OCI-LY7 (cell line): Measurements from ENCODE around the gene SEMA6D. TPM values are rescaled to one million over a fixed set of nuclear protein-coding genes. Genes with fewer than 3 reads are reported as not detected.

Experiments used
- BruUV-seq: library from RNA; stranded (reverse); fragments of 400-500 nt; replicated peaks from 2 replicates; lab custom pipeline; 2021; lab: Mats Ljungman, UMichigan
- CTCF ChIA-PET: fragments of 300-600 bp; sonication (Branson Sonifier 250); formaldehyde crosslinking; loops from one replicate; lab custom pipeline; 2022; ENCODE audit warnings: antibody characterized with exemption; ENCODE audit not compliant: unreplicated experiment; lab: Charles Lee
- POLR2A ChIA-PET: fragments of 300-600 bp; sonication (Branson Sonifier 250); formaldehyde crosslinking; loops from one replicate; lab custom pipeline; 2022; ENCODE audit warnings: antibody characterized with exemption; lab: Charles Lee
- DNase-seq: peaks from one replicate; pipeline ENCODE4 v3.0.0-alpha.2; 2015; ENCODE audit warnings: low spot score
- H2AFZ ChIP-seq: fragments of 200-600 bp; sonication (generic), shearing (Covaris generic); 2 replicates; pipeline ENCODE4 v1.6.1; 2014; ENCODE audit warnings: mild to moderate bottlenecking, antibody characterized with exemption, low read length, moderate library complexity
- H3K27ac ChIP-seq: fragments of 200-600 bp; sonication (generic); 2 replicates; pipeline ENCODE4 v1.5.1; 2014; ENCODE audit warnings: mixed run types, low read depth, mild to moderate bottlenecking, moderate library complexity, low read length, inconsistent platforms; ENCODE audit not compliant: poor library complexity, severe bottlenecking
- H3K36me3 ChIP-seq: fragments of 200-600 bp; sonication (generic); 2 replicates; pipeline ENCODE4 v1.6.1; 2014; ENCODE audit warnings: mild to moderate bottlenecking, antibody characterized with exemption, low read length, moderate library complexity, mixed read lengths; ENCODE audit not compliant: insufficient read depth
- H3K4me1 ChIP-seq: fragments of 200-600 bp; sonication (generic); 2 replicates; pipeline ENCODE4 v1.5.1; 2014; ENCODE audit warnings: mild to moderate bottlenecking, low read length; ENCODE audit not compliant: insufficient read depth, poor library complexity, severe bottlenecking
- H3K4me2 ChIP-seq: fragments of 200-600 bp; sonication (generic); 2 replicates; pipeline ENCODE4 v1.6.1; 2014; ENCODE audit warnings: mild to moderate bottlenecking, low read length
- H3K4me3 ChIP-seq: fragments of 200-600 bp; sonication (generic); 2 replicates; pipeline ENCODE4 v1.5.1; 2014; ENCODE audit warnings: mild to moderate bottlenecking, low read depth, low read length; ENCODE audit not compliant: poor library complexity, severe bottlenecking
- H3K79me2 ChIP-seq: fragments of 200-600 bp; sonication (generic); 2 replicates; pipeline ENCODE4 v1.6.1; 2016; ENCODE audit warnings: low read depth, mild to moderate bottlenecking, low read length, moderate library complexity, mixed read lengths; ENCODE audit not compliant: insufficient read depth
- H3K9me2 ChIP-seq: fragments of 200-600 bp; sonication (generic); 2 replicates; pipeline ENCODE4 v1.6.1; 2016; ENCODE audit warnings: mild to moderate bottlenecking, low read length, mixed read lengths; ENCODE audit not compliant: insufficient read depth
- H3K9me3 ChIP-seq: fragments of 200-600 bp; sonication (generic); 2 replicates; pipeline ENCODE4 v1.6.1; 2014; ENCODE audit warnings: mild to moderate bottlenecking, mixed run types, low read length, mixed read lengths
- H4K20me1 ChIP-seq: fragments of 200-600 bp; sonication (generic); 2 replicates; pipeline ENCODE4 v1.6.1; 2014; ENCODE audit warnings: mild to moderate bottlenecking, antibody characterized with exemption, low read length, moderate library complexity, mixed read lengths; ENCODE audit not compliant: insufficient read depth
- CTCF ChIP-seq: fragments of 200-600 bp; sonication (generic); conservative IDR thresholded peaks from 2 replicates; pipeline ENCODE4 v1.5.1; 2014; ENCODE audit warnings: mild to moderate bottlenecking, antibody characterized with exemption, low read length, moderate library complexity, mixed read lengths
- EZH2phosphoT487 ChIP-seq: fragments of 200-600 bp; sonication (generic); IDR thresholded peaks from 2 replicates; pipeline ENCODE4 v1.6.1; 2018; ENCODE audit warnings: low read depth, borderline replicate concordance, mild to moderate bottlenecking, mixed run types, antibody characterized with exemption, low read length, moderate library complexity, mixed read lengths
- intact Hi-C: fragments of 100-400 bp; cut with micrococcal nuclease; formaldehyde crosslinking; loops from one replicate; pipeline ENCODE4 v1.10.0; 2022; ENCODE audit not compliant: unreplicated experiment
- total RNA-seq, 2 experiments: library from RNA; depleted of rRNA in 1 of 2; stranded (reverse); fragments of >200 nt in 1 of 2; shearing (Covaris generic) in 1 of 2; gene quantifications; 2 replicates each; pipeline ENCODE4 v1.2.3, GENCODE V29; 2014 to 2022

The SEMA6D gene
- total RNA-seq, 2 experiments from 2014 or later = not detected

DNA sequence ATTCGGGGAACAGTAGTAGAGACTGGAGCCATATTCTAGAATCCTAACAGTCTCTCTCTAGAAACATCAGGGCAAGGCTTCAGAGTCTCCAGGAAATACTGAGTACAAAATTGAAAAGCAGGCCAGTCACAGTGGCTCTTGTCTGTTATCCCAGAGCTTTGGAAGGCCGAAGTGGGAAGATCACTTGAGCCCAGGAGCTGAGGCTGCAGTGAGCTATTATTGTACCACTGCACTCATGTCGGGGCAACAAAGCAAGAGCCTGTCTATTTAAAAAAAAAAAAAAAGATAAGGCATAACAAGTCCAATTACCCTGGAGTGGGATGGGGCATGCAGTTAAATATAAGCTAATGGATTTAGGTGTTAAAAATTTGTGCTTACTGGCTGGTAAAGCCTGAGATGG lies 79.0 kb downstream of the SEMA6D start:
- TF ChIP-seq EZH2phosphoT487 = no peak
- no peak for TF ChIP-seq CTCF
- H2AFZ ChIP-seq = no peak overlapping the region
- H3K36me3 ChIP-seq = no peaks in the 10 kb centered on the region
- no peak overlapping the region for H3K4me2 ChIP-seq
- H4K20me1 ChIP-seq = no peaks in the 10 kb centered on the region
- no peak overlapping the region for H3K4me3 ChIP-seq
- no peak overlapping the region for H3K27ac ChIP-seq
- H3K9me2 ChIP-seq = no peaks in the 10 kb centered on the region
- no TSS peak for BruUV-seq
- no peak for DNase-seq
- H3K4me1 ChIP-seq = no peaks in the 10 kb centered on the region
- CTCF ChIA-PET = no interaction called here
- POLR2A ChIA-PET = interaction anchor here (1.0 to 1.6 kb wide), 3 partner anchors 10 to 15 kb away, joined by 3 to 5 read pairs (median 4); no protein-coding TSS in a partner anchor
- no peaks in the 10 kb centered on the region for H3K9me3 ChIP-seq
- intact Hi-C loops = no loop called here
- no peaks in the 10 kb centered on the region for H3K79me2 ChIP-seq

DNA sequence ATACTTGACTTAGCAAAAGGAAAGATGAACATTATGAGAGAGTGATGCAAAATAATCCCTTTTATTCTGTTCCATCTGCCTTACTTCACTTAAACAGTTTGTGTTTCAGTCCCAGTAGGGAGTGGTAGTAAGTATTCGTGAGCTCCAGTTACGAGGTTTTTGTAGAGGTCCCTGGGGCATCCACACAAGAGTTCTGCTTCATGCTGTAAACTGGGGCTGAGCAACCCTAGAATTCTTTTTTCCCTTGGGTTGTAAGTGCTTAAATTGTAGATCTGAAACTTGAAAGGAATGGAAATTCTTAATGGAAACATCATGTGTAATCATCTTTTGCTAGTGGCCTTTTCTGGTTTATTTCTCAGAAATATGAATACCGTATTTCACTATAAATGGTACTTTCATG lies 79.5 kb downstream of the SEMA6D start:
- no peaks in the 10 kb centered on the region for H3K36me3 ChIP-seq
- no peak for DNase-seq
- CTCF ChIA-PET = no interaction called here
- no TSS peak for BruUV-seq
- H3K4me2 ChIP-seq = no peak overlapping the region
- POLR2A ChIA-PET = interaction anchor here (1.0 to 1.6 kb wide), 3 partner anchors 9 to 14 kb away, joined by 3 to 5 read pairs (median 4); no protein-coding TSS in a partner anchor
- no peak for TF ChIP-seq EZH2phosphoT487
- no peak for TF ChIP-seq CTCF
- no peaks in the 10 kb centered on the region for H3K9me3 ChIP-seq
- H3K4me3 ChIP-seq = no peak overlapping the region
- intact Hi-C loops = no loop called here
- H3K4me1 ChIP-seq = no peaks in the 10 kb centered on the region
- H3K79me2 ChIP-seq = no peaks in the 10 kb centered on the region
- H2AFZ ChIP-seq = no peak overlapping the region
- no peak overlapping the region for H3K27ac ChIP-seq
- H4K20me1 ChIP-seq = no peaks in the 10 kb centered on the region
- H3K9me2 ChIP-seq = no peaks in the 10 kb centered on the region

GRCh38 chr15:47801522-47801921 lies 84.2 kb downstream of the SEMA6D start:
- Histone ChIP-seq H3K9me3 (no peaks in the 10 kb centered on the region), H4K20me1 (no peaks in the 10 kb centered on the region), H2AFZ (no peak overlapping the region), H3K27ac (no peak overlapping the region), H3K36me3 (no peaks in the 10 kb centered on the region), H3K9me2 (no peaks in the 10 kb centered on the region), H3K4me2 (no peak overlapping the region), H3K4me1 (no peaks in the 10 kb centered on the region), H3K4me3 (no peak overlapping the region), H3K79me2 (no peaks in the 10 kb centered on the region)
- no peak for DNase-seq
- no TSS peak for BruUV-seq
- intact Hi-C loops = no loop called here
- ChIA-PET POLR2A (no interaction called here), CTCF (no interaction called here)
- TF ChIP-seq CTCF (no peak), EZH2phosphoT487 (no peak)
